Ishikawa (cell line): Measurements from ENCODE around the gene RNF187.

Experiments used
- CEBPB ChIP-seq: IDR thresholded peaks from 2 replicates; pipeline ENCODE4 v1.6.1; 2012
- CREB1 ChIP-seq: IDR thresholded peaks from 2 replicates; pipeline ENCODE4 v1.6.1; 2012; ENCODE audit warnings: low read depth
- EGR1 ChIP-seq: IDR thresholded peaks from 2 replicates; pipeline ENCODE4 v1.6.1; 2012
- EP300 ChIP-seq: IDR thresholded peaks from 2 replicates; pipeline ENCODE4 v1.6.1; 2012; ENCODE audit warnings: borderline replicate concordance
- FOXM1 ChIP-seq: IDR thresholded peaks from 2 replicates; pipeline ENCODE4 v1.6.1; 2012; ENCODE audit warnings: low read depth, borderline replicate concordance
- NFIC ChIP-seq: IDR thresholded peaks from 2 replicates; pipeline ENCODE4 v1.6.1; 2012
- RAD21 ChIP-seq: IDR thresholded peaks from 2 replicates; pipeline ENCODE4 v1.6.1; 2012; ENCODE audit warnings: low read depth
- REST ChIP-seq: IDR thresholded peaks from 2 replicates; pipeline ENCODE4 v1.6.1; 2012; ENCODE audit warnings: low read depth, mild to moderate bottlenecking
- TAF1 ChIP-seq: IDR thresholded peaks from 2 replicates; pipeline ENCODE4 v1.6.1; 2012; ENCODE audit warnings: low read depth, mild to moderate bottlenecking
- TCF12 ChIP-seq: IDR thresholded peaks from 2 replicates; pipeline ENCODE4 v1.6.1; 2012; ENCODE audit warnings: low read depth
- TEAD4 ChIP-seq: IDR thresholded peaks from 2 replicates; pipeline ENCODE4 v1.6.1; 2012
- USF1 ChIP-seq: IDR thresholded peaks from 2 replicates; pipeline ENCODE4 v1.6.1; 2012
- YY1 ChIP-seq: IDR thresholded peaks from 2 replicates; pipeline ENCODE4 v1.6.1; 2012; ENCODE audit warnings: low read depth
- ZBTB7A ChIP-seq: IDR thresholded peaks from 2 replicates; pipeline ENCODE4 v1.6.1; 2012; ENCODE audit warnings: low read depth
- TF ChIP-seq, protein P1 (sequence below): IDR thresholded peaks from 2 replicates; pipeline ENCODE4 v1.6.1; 2012

RNF187 gene

DNA sequence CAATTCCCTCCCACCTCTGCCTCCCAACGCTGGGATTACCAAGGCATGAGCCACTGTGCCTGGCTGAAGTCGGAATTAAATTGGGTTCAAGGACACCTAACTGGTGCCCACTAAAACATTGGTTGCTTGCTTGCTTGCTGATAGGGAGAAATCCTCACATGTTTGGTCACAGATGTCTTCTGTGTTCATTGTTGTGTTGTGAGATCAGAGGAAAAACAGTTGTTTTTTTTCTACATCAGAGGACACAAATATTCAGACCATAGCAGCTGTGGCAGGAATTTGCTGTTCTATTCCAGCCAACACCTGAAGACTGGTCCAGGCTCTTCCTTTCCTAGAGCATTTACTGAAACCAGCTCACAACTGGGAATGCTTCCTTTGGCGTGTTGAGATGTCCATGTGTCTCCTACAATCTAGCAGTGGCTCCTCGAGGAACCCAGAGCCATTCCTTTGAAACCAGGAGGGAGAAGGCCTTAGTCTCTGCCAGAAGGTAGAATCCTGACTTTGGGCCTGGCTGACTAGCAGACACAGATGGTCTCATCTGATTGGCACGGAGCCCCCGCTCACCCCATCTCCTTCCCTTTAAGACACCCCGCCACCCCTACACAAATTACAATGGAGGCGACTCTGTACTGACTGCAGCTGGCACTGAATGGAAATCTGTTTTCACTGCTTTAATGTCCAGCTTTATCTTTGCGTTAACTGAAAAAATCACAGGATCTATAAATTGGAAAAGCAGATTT is 46.3 kb upstream of the RNF187 start:
- TF ChIP-seq TEAD4 (no peak), CEBPB (no peak), EGR1 (no peak), TAF1 (no peak), RAD21 (no peak), CREB1 (no peak)

DNA sequence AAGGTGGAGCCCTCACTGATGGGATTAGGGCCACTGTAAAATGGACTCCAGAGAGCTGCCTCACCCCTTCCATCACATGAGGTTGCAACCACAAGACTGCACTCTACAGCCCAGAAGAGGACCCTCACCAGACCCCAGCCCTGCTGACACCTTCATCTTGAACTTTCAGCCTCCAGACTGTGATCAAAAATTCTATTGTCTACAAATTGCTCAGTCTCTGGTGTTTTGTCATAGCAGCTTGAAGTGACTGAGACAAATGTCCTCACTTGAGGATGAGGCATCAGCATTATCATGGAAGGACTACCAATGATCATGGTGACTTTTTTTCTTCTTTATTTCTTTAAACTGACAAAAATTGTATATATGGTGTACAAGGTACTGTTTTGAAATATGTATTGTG is 43.8 kb upstream of the RNF187 start:
- TF ChIP-seq ZBTB7A = no peak
- TF ChIP-seq USF1 = no peak
- TF ChIP-seq TEAD4 = no peak
- TF ChIP-seq EGR1 = no peak
- no peak for TF ChIP-seq RAD21
- no peak for TF ChIP-seq REST
- TF ChIP-seq TAF1 = no peak
- no peak for TF ChIP-seq CREB1
- TF ChIP-seq EP300 = no peak
- no peak for TF ChIP-seq NFIC
- no peak for TF ChIP-seq FOXM1
- TF ChIP-seq, protein P1, sequence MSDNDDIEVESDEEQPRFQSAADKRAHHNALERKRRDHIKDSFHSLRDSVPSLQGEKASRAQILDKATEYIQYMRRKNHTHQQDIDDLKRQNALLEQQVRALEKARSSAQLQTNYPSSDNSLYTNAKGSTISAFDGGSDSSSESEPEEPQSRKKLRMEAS = no peak
- TF ChIP-seq TCF12 = no peak

DNA sequence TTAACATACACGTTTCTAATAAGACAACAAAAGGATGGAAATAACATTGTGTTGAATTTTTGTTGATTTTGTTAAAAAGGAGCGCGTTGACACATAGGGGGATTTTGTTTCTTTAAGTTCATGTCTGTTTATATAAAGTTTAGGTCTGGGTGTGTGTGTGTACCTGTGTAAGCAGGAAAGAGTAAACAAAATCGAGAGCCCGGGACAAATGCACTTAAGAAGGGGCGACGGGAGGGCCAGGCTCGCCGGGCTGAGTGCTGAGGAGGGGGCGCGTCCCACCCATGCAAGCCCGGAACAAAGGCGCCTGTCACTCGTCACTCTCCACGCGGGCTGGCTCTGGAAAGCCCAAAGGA is 41.7 kb upstream of the RNF187 start:
- TF ChIP-seq ZBTB7A (no peak), RAD21 (no peak), EGR1 (no peak), CREB1 (no peak), TEAD4 (no peak), REST (no peak), EP300 (no peak), CEBPB (no peak), YY1 (no peak), FOXM1 (no peak), NFIC (no peak), USF1 (no peak), TCF12 (no peak), TAF1 (no peak)
- TF ChIP-seq, protein P1 = no peak

DNA sequence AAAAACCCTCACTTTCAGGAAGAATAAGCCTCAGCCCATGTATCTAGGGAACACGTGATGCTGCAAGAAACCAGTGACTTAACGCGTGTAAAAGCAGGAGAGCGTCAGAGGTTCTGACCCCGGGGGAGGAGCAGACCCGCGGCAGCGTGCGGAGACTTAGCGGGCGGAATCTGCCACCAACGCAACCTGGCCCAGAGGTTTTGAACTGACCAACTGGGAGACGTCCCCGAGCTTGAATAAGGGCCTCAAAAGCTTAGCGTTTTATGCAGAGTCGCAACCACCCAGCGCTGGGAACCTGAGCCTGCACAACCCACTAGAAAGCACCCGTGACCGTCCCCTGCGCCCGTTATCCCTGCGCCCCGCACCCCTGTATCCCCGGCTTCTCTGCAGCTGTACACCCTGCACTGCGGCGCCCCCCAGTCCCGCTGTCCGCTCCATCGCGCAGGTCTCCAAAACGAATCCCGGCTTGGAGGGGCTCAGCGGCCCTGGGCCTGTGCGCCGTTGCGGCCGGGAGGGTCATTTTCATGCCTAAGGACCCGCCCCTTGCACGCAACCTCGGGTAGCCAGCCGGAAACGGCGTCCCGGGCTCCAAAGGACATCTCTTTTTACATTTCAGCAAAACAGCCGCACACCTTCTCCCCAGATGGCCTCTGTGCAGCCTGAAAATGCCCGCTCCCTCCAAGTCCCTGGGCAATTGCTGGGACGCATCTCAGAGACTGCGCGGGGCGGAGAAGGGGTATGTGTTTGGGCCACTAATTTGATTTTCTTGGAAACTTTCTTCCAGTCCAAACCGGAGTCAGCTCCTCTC is 41.1 kb upstream of the RNF187 start:
- TF ChIP-seq RAD21 = no peak
- no peak for TF ChIP-seq EGR1
- no peak for TF ChIP-seq TCF12

- TF ChIP-seq TCF12 (no peak), ZBTB7A (no peak)
- TF ChIP-seq, protein P1 = no peak
These were observed 40.3 kb upstream of the RNF187 start for GRCh38 chr1:228446852-228447251.

- no peak for TF ChIP-seq REST
- TF ChIP-seq EGR1 = no peak
- TF ChIP-seq CEBPB = no peak
These were observed 38.8 kb upstream of the RNF187 start for GRCh38 chr1:228448372-228448771.
